ENCODE measurements around the gene ABR. TPM values are rescaled to one million over a fixed set of nuclear protein-coding genes. Genes with fewer than 3 reads are reported as not detected.

Gene ABR
- total RNA-seq, 1 experiment from 2014 or later = 35.4 TPM

DNA sequence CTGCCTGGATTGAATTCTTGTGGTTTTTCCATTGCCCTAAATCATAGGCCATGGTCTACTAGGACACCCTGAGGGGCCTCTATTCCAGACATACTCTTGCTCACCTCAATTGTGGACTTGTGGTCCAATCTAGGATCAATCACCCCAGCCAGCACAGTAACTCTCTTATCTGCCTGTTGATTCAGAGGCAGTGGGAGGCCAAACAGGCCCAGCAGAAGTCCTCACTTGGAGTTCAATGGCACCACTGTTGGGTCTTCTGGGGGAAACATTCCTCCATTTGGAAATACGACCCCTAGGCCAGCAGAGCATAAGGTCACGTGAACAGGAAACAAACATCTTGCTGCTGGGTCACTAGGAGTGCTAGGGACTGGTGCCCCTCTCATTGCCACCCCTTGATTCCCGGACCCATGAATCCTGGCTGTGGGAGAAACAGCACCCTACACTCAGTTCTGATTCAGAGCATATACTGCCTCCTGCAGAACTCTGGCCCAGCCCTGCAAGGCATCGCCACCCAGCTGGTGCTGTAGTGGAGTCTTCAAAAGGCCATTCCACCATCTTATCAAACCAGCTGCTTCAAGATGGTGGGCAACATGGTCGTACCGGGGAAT is 193.4 kb downstream of the ABR start:
- H2AFZ ChIP-seq (ENCODE audit: low read length) = no peak overlapping the region
- H3K27me3 ChIP-seq (ENCODE audit: low read length) = no peaks in the 10 kb centered on the region
- TF ChIP-seq EZH2 (IDR thresholded peaks at IDR 0.05; ENCODE audit: low read length, unreplicated experiment) = no peak
- no peak for TF ChIP-seq EZH2phosphoT487 (IDR thresholded peaks at IDR 0.05; ENCODE audit: borderline replicate concordance, low read length)
- TF ChIP-seq, protein P1, sequence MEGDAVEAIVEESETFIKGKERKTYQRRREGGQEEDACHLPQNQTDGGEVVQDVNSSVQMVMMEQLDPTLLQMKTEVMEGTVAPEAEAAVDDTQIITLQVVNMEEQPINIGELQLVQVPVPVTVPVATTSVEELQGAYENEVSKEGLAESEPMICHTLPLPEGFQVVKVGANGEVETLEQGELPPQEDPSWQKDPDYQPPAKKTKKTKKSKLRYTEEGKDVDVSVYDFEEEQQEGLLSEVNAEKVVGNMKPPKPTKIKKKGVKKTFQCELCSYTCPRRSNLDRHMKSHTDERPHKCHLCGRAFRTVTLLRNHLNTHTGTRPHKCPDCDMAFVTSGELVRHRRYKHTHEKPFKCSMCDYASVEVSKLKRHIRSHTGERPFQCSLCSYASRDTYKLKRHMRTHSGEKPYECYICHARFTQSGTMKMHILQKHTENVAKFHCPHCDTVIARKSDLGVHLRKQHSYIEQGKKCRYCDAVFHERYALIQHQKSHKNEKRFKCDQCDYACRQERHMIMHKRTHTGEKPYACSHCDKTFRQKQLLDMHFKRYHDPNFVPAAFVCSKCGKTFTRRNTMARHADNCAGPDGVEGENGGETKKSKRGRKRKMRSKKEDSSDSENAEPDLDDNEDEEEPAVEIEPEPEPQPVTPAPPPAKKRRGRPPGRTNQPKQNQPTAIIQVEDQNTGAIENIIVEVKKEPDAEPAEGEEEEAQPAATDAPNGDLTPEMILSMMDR (conservative IDR thresholded peaks at IDR 0.05; ENCODE audit: low read depth, low read length) = no peak
- POLR2A ChIA-PET (ENCODE audit: unreplicated experiment) = no interaction called here
- H3K4me2 ChIP-seq (ENCODE audit: low read length) = no peak overlapping the region
- CTCF ChIA-PET = no interaction called here
- no peaks in the 10 kb centered on the region for H3K9me2 ChIP-seq (replicated peaks; ENCODE audit: low read length)
- no peaks in the 10 kb centered on the region for H3K9me3 ChIP-seq (ENCODE audit: low read length)
- H3K4me3 ChIP-seq (ENCODE audit: low read length) = no peak overlapping the region
- no peaks in the 10 kb centered on the region for H3F3A ChIP-seq (ENCODE audit: low read length, unreplicated experiment)
- no peaks in the 10 kb centered on the region for H3K4me1 ChIP-seq (ENCODE audit: insufficient read depth, low read length)
- no peak overlapping the region for H3K9ac ChIP-seq (ENCODE audit: low read length)
- no peaks in the 10 kb centered on the region for H3K79me2 ChIP-seq (ENCODE audit: low read length)
- H4K20me1 ChIP-seq (ENCODE audit: low read length) = no peaks in the 10 kb centered on the region
- DNase-seq = no peak
- no peaks in the 10 kb centered on the region for H3K36me3 ChIP-seq (ENCODE audit: low read depth, low read length)
- intact Hi-C loops (cut with micrococcal nuclease) = no loop called here
- no TSS peak for BruUV-seq (replicated peaks)
- no peak for ATAC-seq
- H3K27ac ChIP-seq (ENCODE audit: low read length) = no peak overlapping the region

DNA sequence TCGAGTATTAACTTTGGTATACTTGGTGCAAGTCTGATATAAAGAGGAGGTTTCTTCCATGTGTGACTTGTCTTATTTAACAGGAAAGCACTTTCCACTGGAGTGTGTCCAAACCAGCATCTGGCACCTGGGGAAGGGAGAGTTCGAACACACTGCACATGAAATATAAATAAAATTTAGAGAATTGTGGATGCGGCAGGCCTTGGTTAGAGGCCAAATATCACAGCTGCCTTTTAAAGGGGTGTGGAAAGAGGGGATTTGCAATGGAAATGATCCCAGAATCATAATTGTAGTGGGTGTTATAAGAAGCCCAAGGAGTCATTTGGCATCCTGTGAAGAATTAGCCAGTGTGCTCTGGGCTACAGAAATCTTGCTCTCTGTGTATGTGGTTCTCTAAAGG is 195.9 kb downstream of the ABR start:
- no peak for ATAC-seq
- no peaks in the 10 kb centered on the region for H3K36me3 ChIP-seq (ENCODE audit: low read depth, low read length)
- no peaks in the 10 kb centered on the region for H3F3A ChIP-seq (ENCODE audit: low read length, unreplicated experiment)
- DNase-seq = no peak
- no peaks in the 10 kb centered on the region for H3K9me2 ChIP-seq (replicated peaks; ENCODE audit: low read length)
- H2AFZ ChIP-seq (ENCODE audit: low read length) = no peak overlapping the region
- intact Hi-C loops (cut with micrococcal nuclease) = no loop called here
- BruUV-seq (replicated peaks) = no TSS peak
- H3K4me3 ChIP-seq (ENCODE audit: low read length) = no peak overlapping the region
- no peak overlapping the region for H3K27ac ChIP-seq (ENCODE audit: low read length)
- POLR2A ChIA-PET (ENCODE audit: unreplicated experiment) = no interaction called here
- H3K4me2 ChIP-seq (ENCODE audit: low read length) = no peak overlapping the region
- H3K9me3 ChIP-seq (ENCODE audit: low read length) = no peaks in the 10 kb centered on the region
- no peaks in the 10 kb centered on the region for H4K20me1 ChIP-seq (ENCODE audit: low read length)
- no peaks in the 10 kb centered on the region for H3K27me3 ChIP-seq (ENCODE audit: low read length)
- CTCF ChIA-PET = no interaction called here
- no peaks in the 10 kb centered on the region for H3K79me2 ChIP-seq (ENCODE audit: low read length)
- H3K4me1 ChIP-seq (ENCODE audit: insufficient read depth, low read length) = no peaks in the 10 kb centered on the region
- TF ChIP-seq EZH2phosphoT487 (IDR thresholded peaks at IDR 0.05; ENCODE audit: borderline replicate concordance, low read length) (no peak), EZH2 (IDR thresholded peaks at IDR 0.05; ENCODE audit: low read length, unreplicated experiment) (no peak)
- TF ChIP-seq, protein P1 (conservative IDR thresholded peaks at IDR 0.05; ENCODE audit: low read depth, low read length) = no peak
- H3K9ac ChIP-seq (ENCODE audit: low read length) = no peak overlapping the region

DNA sequence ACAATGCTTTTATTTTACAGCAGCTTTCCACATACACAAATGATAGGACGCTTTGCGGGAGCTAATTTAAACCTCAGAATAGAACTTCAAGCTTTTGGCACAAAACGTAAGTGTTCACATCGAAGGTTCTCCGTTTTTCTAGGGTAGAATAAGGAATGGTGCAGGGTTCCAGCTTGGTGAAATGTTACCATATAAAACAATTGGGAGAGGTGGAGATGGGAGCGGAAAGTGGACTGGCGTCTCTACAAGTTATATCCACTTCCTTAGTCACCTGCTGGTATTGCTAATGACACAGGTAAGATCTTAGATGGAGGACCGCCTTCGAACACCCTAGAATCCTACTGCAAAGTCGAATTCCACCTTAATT is 198.5 kb downstream of the ABR start:
- TF ChIP-seq, protein P1 (conservative IDR thresholded peaks at IDR 0.05; ENCODE audit: low read depth, low read length) = no peak
- TF ChIP-seq EZH2 (IDR thresholded peaks at IDR 0.05; ENCODE audit: low read length, unreplicated experiment) (no peak), EZH2phosphoT487 (IDR thresholded peaks at IDR 0.05; ENCODE audit: borderline replicate concordance, low read length) (no peak)
- ATAC-seq = no peak
- ChIA-PET POLR2A (ENCODE audit: unreplicated experiment) (no interaction called here), CTCF (interaction anchor here (0.7 to 1.6 kb wide), 5 partner anchors 15 to 186 kb away, joined by 3 to 20 read pairs (median 12); partner anchors contain the start of gene TIMM22)
- no peak for DNase-seq
- Histone ChIP-seq H3K4me3 (ENCODE audit: low read length) (peak overlapping the region; percentile 44; the same call in 1 of the 2 replicates), H3K27me3 (ENCODE audit: low read length) (no peaks in the 10 kb centered on the region), H3K4me2 (ENCODE audit: low read length) (peak overlapping the region; percentile 77), H2AFZ (ENCODE audit: low read length) (peak overlapping the region; percentile 89), H3K36me3 (ENCODE audit: low read depth, low read length) (no peaks in the 10 kb centered on the region), H3K79me2 (ENCODE audit: low read length) (peaks cover 25% of the 10 kb centered on the region), H3K9me2 (replicated peaks; ENCODE audit: low read length) (no peaks in the 10 kb centered on the region), H3K9me3 (ENCODE audit: low read length) (no peaks in the 10 kb centered on the region), H3F3A (ENCODE audit: low read length, unreplicated experiment) (no peaks in the 10 kb centered on the region), H3K4me1 (ENCODE audit: insufficient read depth, low read length) (peaks cover 11% of the 10 kb centered on the region; the same call in 1 of the 2 replicates), H3K27ac (ENCODE audit: low read length) (no peak overlapping the region), H3K9ac (ENCODE audit: low read length) (no peak overlapping the region), H4K20me1 (ENCODE audit: low read length) (no peaks in the 10 kb centered on the region)
- intact Hi-C loops (cut with micrococcal nuclease) = loop anchor here (1.0 kb wide), 2 partner anchors 102 to 186 kb away; no protein-coding TSS in a partner anchor
- no TSS peak for BruUV-seq (replicated peaks)
